A549 (cell line): ENCODE data around the gene FCRL6. TPM values are rescaled to one million over a fixed set of nuclear protein-coding genes. Genes with fewer than 3 reads are reported as not detected.

Experiments used
- ATAC-seq, 2 experiments: fragments of 200-7000 bp in 1 of 2; fragments of >200 bp in 1 of 2; cut with Nextera tagmentation in 1 of 2; cut with Tn5 transposase in 1 of 2; 3 replicates each; pipeline versions ENCODE4 v1.8.0 to v1.9.1; 2018 to 2020; ENCODE audit warnings: mild to moderate bottlenecking in 1 of 2, moderate library complexity in 1 of 2
- CTCF ChIA-PET: fragments of 300-600 bp; sonication (Branson Sonifier 250); formaldehyde crosslinking; extraction: SDS; loops from one replicate; lab custom pipeline; 2021; ENCODE audit warnings: antibody characterized with exemption, inconsistent platforms; lab: Yijun Ruan, JAX
- POLR2A ChIA-PET: fragments of 350-600 bp; formaldehyde crosslinking; extraction: SDS; loops from one replicate; lab custom pipeline; 2021; ENCODE audit warnings: antibody characterized with exemption, inconsistent platforms; lab: Yijun Ruan, JAX
- DNase-seq, 2 experiments: peaks; one replicate each; pipeline versions ENCODE4 v3.0.0 to v3.0.0-alpha.2; 2011 to 2016; ENCODE audit warnings: low read depth in 1 of 2, low spot score in 1 of 2
- FAIRE-seq: peaks from 2 replicates; lab custom pipeline; 2011; peaks lifted over from hg19 to GRCh38; lab: Jason Lieb, UNC
- H3K27ac ChIP-seq, 2 experiments: fragments of >200 bp; sonication (Bioruptor Twin); formaldehyde crosslinking; 3 replicates each; pipeline ENCODE4 v1.5.1; 2016 to 2017
- H3K4me1 ChIP-seq: fragments of >200 bp; sonication (Bioruptor Twin); formaldehyde crosslinking; 3 replicates; pipeline ENCODE4 v1.6.1; 2016
- H3K4me2 ChIP-seq: fragments of >200 bp; sonication (Bioruptor Twin); formaldehyde crosslinking; 3 replicates; pipeline ENCODE4 v1.6.1; 2016
- H3K4me3 ChIP-seq: fragments of >200 bp; sonication (Bioruptor Twin); formaldehyde crosslinking; 3 replicates; pipeline ENCODE4 v1.5.1; 2016
- H3K9me3 ChIP-seq: fragments of >200 bp; sonication (Bioruptor Twin); formaldehyde crosslinking; 3 replicates; pipeline ENCODE4 v1.6.1; 2016
- ATOH8 ChIP-seq: fragments of 250-450 bp; sonication (Bioruptor Pico); IDR thresholded peaks from 2 replicates; pipeline ENCODE4 v1.5.0; 2020; ENCODE audit warnings: low read depth, mild to moderate bottlenecking, moderate library complexity
- BCL3 ChIP-seq: fragments of >200 bp; sonication (Bioruptor Twin); formaldehyde crosslinking; IDR thresholded peaks from 3 replicates; pipeline ENCODE4 v1.6.1; 2016
- CBX2 ChIP-seq: fragments of 200-600 bp; sonication (generic); IDR thresholded peaks from 2 replicates; pipeline ENCODE4 v1.6.1; 2016; ENCODE audit warnings: low read depth, mild to moderate bottlenecking, borderline replicate concordance
- CBX8 ChIP-seq: fragments of 200-600 bp; sonication (generic); IDR thresholded peaks from 2 replicates; pipeline ENCODE4 v1.6.1; 2016
- CHD2 ChIP-seq: fragments of 150-350 bp; IDR thresholded peaks from 2 replicates; pipeline ENCODE4 v1.6.1; 2014; ENCODE audit warnings: low read length; ENCODE audit not compliant: partially characterized antibody
- CHD4 ChIP-seq: fragments of 200-600 bp; sonication (generic); IDR thresholded peaks from 2 replicates; pipeline ENCODE4 v1.6.1; 2016; ENCODE audit warnings: antibody characterized with exemption, mild to moderate bottlenecking, borderline replicate concordance
- EHF ChIP-seq: fragments of 250-450 bp; sonication (Bioruptor Pico); IDR thresholded peaks from 2 replicates; pipeline ENCODE4 v1.5.0; 2020; ENCODE audit warnings: mild to moderate bottlenecking
- FOSL2 ChIP-seq, 2 experiments: fragments of 450-650 bp in 1 of 2; fragments of >200 bp in 1 of 2; sonication (Bioruptor Twin) in 1 of 2; formaldehyde crosslinking; IDR thresholded peaks; 2 replicates each; pipeline versions ENCODE4 v1.5.0 to v1.6.1; 2016 to 2020; ENCODE audit warnings: mild to moderate bottlenecking in 1 of 2, moderate library complexity in 1 of 2
- HDAC2 ChIP-seq: fragments of 200-600 bp; sonication (generic); IDR thresholded peaks from 2 replicates; pipeline ENCODE4 v1.6.1; 2016
- HEYL ChIP-seq: fragments of 250-450 bp; sonication (Bioruptor Pico); IDR thresholded peaks from 2 replicates; pipeline ENCODE4 v1.8.0; 2021; ENCODE audit warnings: mild to moderate bottlenecking, moderate library complexity
- HMGXB4 ChIP-seq: fragments of 250-450 bp; sonication (Bioruptor Pico); IDR thresholded peaks from 2 replicates; pipeline ENCODE4 v1.5.0; 2021; ENCODE audit warnings: mild to moderate bottlenecking, moderate library complexity, borderline replicate concordance
- HOXB13 ChIP-seq: fragments of 250-450 bp; sonication (Bioruptor Pico); IDR thresholded peaks from 2 replicates; pipeline ENCODE4 v1.5.0; 2020; ENCODE audit warnings: low read depth, mild to moderate bottlenecking, moderate library complexity
- JUNB ChIP-seq: fragments of >200 bp; sonication (Bioruptor Twin); formaldehyde crosslinking; IDR thresholded peaks from 2 replicates; pipeline ENCODE4 v1.6.1; 2016
- MAZ ChIP-seq: fragments of 150-350 bp; IDR thresholded peaks from 2 replicates; pipeline ENCODE4 v1.6.1; 2014; ENCODE audit warnings: antibody characterized with exemption, low read depth, low read length, borderline replicate concordance
- MYC ChIP-seq: IDR thresholded peaks from 2 replicates; pipeline ENCODE4 v1.6.1; 2012; ENCODE audit warnings: mild to moderate bottlenecking, inconsistent platforms, low read length, improper control_type of control experiment, borderline replicate concordance
- POLR2AphosphoS2 ChIP-seq: conservative IDR thresholded peaks from 2 replicates; pipeline ENCODE4 v1.6.1; 2012; ENCODE audit warnings: low read length, improper control_type of control experiment, inconsistent platforms
- RARB ChIP-seq: fragments of 250-450 bp; sonication (Bioruptor Pico); IDR thresholded peaks from 2 replicates; pipeline ENCODE4 v1.8.0; 2021; ENCODE audit warnings: mild to moderate bottlenecking, moderate library complexity
- RNF2 ChIP-seq: fragments of 200-600 bp; sonication (generic); IDR thresholded peaks from 2 replicates; pipeline ENCODE4 v1.6.1; 2016; ENCODE audit warnings: low read depth, mild to moderate bottlenecking, antibody characterized with exemption, moderate library complexity, borderline replicate concordance
- TFCP2L1 ChIP-seq: fragments of 250-450 bp; sonication (Bioruptor Pico); IDR thresholded peaks from 2 replicates; pipeline ENCODE4 v1.5.0; 2021; ENCODE audit warnings: mild to moderate bottlenecking
- TP53 ChIP-seq: fragments of 250-450 bp; sonication (Bioruptor Pico); IDR thresholded peaks from 2 replicates; pipeline ENCODE4 v1.5.0; 2021; ENCODE audit warnings: mild to moderate bottlenecking, moderate library complexity
- ZC3H11A ChIP-seq: fragments of 450-650 bp; IDR thresholded peaks from 2 replicates; pipeline ENCODE4 v1.6.1; 2014; ENCODE audit warnings: antibody characterized with exemption, mild to moderate bottlenecking
- ZNF302 ChIP-seq: fragments of 250-450 bp; sonication (Bioruptor Pico); IDR thresholded peaks from 2 replicates; pipeline ENCODE4 v1.9.0; 2021; ENCODE audit warnings: inconsistent platforms, mild to moderate bottlenecking, moderate library complexity
- WGBS: methylation state at CpG from one replicate; pipeline ENCODE4 v1.1.6; 2017; ENCODE audit errors: missing lambda C conversion rate; 5-methylcytosine and 5-hydroxymethylcytosine counted together
- polyA plus RNA-seq, 4 experiments: library from polyadenylated mRNA; depleted of rRNA in 3 of 4; stranded (reverse); fragments of >200 nt; fragmentation: RNase III in 1 of 4; extraction: RNeasy Plus Mini Kit Qiagen cat#74134 plus additional on column Dnase treatment in 1 of 4; gene quantifications; 2 replicates in 3 of 4; 3 replicates in 1 of 4; pipeline ENCODE4 v1.2.3, GENCODE V29; 2011 to 2017
- TF ChIP-seq, protein P1 (sequence below): fragments of >200 bp; sonication (Bioruptor Twin); formaldehyde crosslinking; IDR thresholded peaks from 3 replicates; pipeline ENCODE4 v1.5.1; 2016
- TF ChIP-seq, protein P2 (sequence below): IDR thresholded peaks from 2 replicates; pipeline ENCODE4 v1.6.1; 2012
- TF ChIP-seq, protein P3 (sequence below): fragments of >200 bp; sonication (Bioruptor Twin); formaldehyde crosslinking; IDR thresholded peaks from 2 replicates; pipeline ENCODE4 v1.6.1; 2016

The FCRL6 gene
- polyA plus RNA-seq, 2 of the 4 experiments (the other 2 are of a cell fraction), result not detected

DNA sequence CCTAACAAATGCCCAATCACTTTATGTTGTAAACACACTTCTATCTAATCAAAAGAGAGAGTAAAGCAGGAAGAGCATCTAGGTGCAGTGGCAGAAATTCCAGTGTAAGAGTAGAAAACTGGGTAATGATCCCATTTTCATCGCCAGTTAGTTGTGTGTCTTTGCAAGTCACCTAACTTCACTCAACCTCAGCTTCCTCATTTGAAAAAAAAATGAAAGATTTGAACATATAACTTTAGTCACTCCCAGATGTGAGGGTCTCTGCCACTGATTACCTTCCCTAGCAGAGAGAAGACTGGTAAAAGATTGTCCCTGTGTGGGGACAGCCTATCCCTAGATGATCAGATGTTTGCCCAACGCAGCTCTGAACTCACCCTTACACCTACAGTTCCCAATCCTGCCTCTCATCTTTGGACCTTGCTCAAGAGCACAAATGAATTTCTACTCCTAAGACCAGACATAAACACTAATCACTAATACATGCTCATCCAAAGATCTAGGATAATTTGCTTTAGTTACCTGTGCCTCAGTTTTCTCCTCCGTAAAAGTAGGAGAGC is 46.6 kb upstream of the FCRL6 start:
- H3K4me1 ChIP-seq, result peaks cover 11% of the 10 kb centered on the region
- DNase-seq (no peak), ATAC-seq (no peak), FAIRE-seq (no peak)
- H3K9me3 ChIP-seq, result no peaks in the 10 kb centered on the region
- WGBS, result 58% methylated on average over 3 of the region's 3 CpGs
- H3K27ac ChIP-seq, result no peak overlapping the region
- POLR2A ChIA-PET, result no interaction called here
- TF ChIP-seq ZC3H11A (no peak), ZNF302 (CRISPR knock-in tag) (no peak), TP53 (CRISPR knock-in tag) (no peak), HDAC2 (no peak), HMGXB4 (no peak), POLR2AphosphoS2 (no peak), MYC (no peak), MAZ (no peak), TFCP2L1 (CRISPR knock-in tag) (no peak), CHD4 (no peak), FOSL2 (IDR thresholded peaks at IDR 0.05) (no peak), FOSL2 (CRISPR knock-in tag; IDR thresholded peaks at IDR 0.05) (no peak), RARB (CRISPR knock-in tag) (no peak), BCL3 (no peak), HEYL (CRISPR knock-in tag) (no peak), CBX8 (no peak), HOXB13 (CRISPR knock-in tag) (no peak), RNF2 (no peak), JUNB (no peak)
- TF ChIP-seq, protein P1, sequence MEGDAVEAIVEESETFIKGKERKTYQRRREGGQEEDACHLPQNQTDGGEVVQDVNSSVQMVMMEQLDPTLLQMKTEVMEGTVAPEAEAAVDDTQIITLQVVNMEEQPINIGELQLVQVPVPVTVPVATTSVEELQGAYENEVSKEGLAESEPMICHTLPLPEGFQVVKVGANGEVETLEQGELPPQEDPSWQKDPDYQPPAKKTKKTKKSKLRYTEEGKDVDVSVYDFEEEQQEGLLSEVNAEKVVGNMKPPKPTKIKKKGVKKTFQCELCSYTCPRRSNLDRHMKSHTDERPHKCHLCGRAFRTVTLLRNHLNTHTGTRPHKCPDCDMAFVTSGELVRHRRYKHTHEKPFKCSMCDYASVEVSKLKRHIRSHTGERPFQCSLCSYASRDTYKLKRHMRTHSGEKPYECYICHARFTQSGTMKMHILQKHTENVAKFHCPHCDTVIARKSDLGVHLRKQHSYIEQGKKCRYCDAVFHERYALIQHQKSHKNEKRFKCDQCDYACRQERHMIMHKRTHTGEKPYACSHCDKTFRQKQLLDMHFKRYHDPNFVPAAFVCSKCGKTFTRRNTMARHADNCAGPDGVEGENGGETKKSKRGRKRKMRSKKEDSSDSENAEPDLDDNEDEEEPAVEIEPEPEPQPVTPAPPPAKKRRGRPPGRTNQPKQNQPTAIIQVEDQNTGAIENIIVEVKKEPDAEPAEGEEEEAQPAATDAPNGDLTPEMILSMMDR, result no peak
- TF ChIP-seq, protein P2, sequence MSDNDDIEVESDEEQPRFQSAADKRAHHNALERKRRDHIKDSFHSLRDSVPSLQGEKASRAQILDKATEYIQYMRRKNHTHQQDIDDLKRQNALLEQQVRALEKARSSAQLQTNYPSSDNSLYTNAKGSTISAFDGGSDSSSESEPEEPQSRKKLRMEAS, result no peak
- CTCF ChIA-PET, result no interaction called here
- no peak overlapping the region for H3K4me3 ChIP-seq
- H3K4me2 ChIP-seq, result no peak overlapping the region

DNA sequence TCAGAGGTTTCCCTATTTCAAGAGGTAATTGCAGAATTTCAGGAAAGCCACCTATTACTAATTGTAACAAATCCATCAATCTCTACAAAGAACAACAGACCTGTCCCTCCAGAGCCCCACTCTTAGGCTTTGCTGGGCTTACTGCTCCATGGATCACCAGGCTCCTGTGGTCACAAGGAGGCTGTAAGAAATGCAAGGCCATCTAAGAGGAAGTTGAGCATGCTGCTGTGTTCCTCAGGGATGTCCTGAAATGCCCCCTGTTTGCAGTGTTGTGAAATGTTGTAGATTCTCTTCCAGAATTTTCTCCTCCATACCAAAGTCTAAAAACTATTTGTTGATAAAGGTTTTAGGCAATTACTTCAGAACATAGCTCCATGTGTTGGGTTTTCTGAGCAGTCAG is 45.8 kb upstream of the FCRL6 start:
- POLR2A ChIA-PET, result no interaction called here
- no peak overlapping the region; a peak in 1 of 6 replicates for H3K27ac ChIP-seq
- TF ChIP-seq, protein P3, sequence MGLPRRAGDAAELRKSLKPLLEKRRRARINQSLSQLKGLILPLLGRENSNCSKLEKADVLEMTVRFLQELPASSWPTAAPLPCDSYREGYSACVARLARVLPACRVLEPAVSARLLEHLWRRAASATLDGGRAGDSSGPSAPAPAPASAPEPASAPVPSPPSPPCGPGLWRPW, result no peak
- no peak for TF ChIP-seq MAZ
- no peak for TF ChIP-seq HOXB13 (CRISPR knock-in tag)
- TF ChIP-seq CBX2, result no peak
- no peak for TF ChIP-seq RNF2
- no peak for TF ChIP-seq EHF (CRISPR knock-in tag)
- TF ChIP-seq ATOH8 (CRISPR knock-in tag), result no peak
- no peak for TF ChIP-seq CHD2
- TF ChIP-seq, all 56 proteins: peak for 0
- no peak overlapping the region for H3K4me3 ChIP-seq
- H3K4me2 ChIP-seq, result no peak overlapping the region
- no peak for FAIRE-seq
- CTCF ChIA-PET, result interaction anchor here (1.2 kb wide), 1 partner anchor 135 kb away, joined by 3 read pairs; no protein-coding TSS in a partner anchor
- no peak for ATAC-seq
- H3K4me1 ChIP-seq, result peaks cover 11% of the 10 kb centered on the region
- H3K9me3 ChIP-seq, result no peaks in the 10 kb centered on the region
- DNase-seq, result no peak
